ENCODE results near the gene NFATC3.
"Not testable (repeated sequence)": the region's sequence is repeated elsewhere in the genome, so short reads cannot be mapped to it uniquely, and the experiment has no call there.

The NFATC3 gene

DNA sequence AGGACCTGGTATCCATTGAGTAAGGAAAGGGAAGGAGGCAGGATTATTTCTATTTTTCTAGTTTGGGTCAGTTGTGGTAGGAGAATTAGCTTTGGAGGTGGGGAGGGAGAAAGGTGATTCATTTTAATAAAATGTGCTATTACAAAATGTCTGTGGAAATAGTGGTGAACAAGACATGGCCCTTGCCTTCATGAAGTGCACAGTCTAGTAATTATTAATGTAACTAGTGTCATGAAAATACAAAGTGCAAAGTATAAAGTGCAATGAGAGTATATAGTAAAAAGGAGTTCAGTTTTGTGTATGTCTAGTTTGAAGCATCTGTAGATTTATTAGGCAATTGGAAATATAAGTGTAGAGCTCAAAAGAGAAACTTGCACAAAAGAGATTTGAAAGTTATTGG is 11.9 kb downstream of the NFATC3 start:
- POLR2A ChIA-PET (ENCODE audit: low non-redundant PET), result no interaction called here
- CTCF ChIA-PET, result no interaction called here

DNA sequence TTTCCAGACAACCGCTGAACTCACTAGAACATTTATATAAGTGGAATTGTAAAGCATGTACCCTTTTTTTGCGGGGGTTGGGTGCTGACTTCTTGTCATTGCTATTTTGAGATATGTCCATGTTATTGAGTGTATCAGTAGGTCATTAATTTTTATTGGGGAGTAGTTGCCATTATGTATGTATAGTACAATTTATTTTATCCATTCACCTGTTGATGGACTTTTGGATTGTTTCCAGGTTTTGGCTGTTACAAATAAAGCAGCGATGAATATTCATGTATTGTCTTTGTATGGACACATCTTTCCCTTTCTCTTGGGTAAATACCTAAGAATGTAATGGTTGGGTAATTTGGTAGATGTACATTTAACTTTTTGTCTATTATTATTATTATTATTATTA is 12.7 kb downstream of the NFATC3 start:
- POLR2A ChIA-PET (ENCODE audit: low non-redundant PET), result no interaction called here

More for the DNA sequence above, 11.9 kb downstream of the NFATC3 start:
- H3K27ac ChIP-seq, result no peak overlapping the region
- TF ChIP-seq, protein P1, sequence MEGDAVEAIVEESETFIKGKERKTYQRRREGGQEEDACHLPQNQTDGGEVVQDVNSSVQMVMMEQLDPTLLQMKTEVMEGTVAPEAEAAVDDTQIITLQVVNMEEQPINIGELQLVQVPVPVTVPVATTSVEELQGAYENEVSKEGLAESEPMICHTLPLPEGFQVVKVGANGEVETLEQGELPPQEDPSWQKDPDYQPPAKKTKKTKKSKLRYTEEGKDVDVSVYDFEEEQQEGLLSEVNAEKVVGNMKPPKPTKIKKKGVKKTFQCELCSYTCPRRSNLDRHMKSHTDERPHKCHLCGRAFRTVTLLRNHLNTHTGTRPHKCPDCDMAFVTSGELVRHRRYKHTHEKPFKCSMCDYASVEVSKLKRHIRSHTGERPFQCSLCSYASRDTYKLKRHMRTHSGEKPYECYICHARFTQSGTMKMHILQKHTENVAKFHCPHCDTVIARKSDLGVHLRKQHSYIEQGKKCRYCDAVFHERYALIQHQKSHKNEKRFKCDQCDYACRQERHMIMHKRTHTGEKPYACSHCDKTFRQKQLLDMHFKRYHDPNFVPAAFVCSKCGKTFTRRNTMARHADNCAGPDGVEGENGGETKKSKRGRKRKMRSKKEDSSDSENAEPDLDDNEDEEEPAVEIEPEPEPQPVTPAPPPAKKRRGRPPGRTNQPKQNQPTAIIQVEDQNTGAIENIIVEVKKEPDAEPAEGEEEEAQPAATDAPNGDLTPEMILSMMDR (conservative IDR thresholded peaks at IDR 0.05; ENCODE audit: low read depth), result no peak
- no peak for DNase-seq (ENCODE audit: low spot score)

DNA sequence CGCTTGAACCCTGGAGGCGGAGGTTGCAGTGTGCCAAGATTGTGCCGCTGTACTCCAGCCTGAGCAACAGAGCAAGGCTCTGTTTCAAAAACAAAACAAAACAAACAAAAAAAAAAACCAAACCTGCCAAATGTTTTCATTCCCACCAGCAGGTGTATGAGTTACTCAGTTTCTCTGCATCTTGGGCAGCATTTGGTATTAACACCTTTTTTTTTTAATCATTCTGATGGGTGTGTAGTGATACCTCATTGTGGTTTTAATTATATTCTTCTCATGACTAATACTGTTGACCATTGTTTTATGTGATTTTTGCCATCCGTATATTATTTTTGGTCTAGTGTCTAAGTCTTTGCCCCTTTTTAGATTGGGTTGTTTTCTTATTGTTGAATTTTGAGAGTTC is 15.3 kb downstream of the NFATC3 start:
- ChIA-PET POLR2A (ENCODE audit: low non-redundant PET) (no interaction called here), CTCF (no interaction called here)
- H3K27ac ChIP-seq, result no peak overlapping the region
- DNase-seq (ENCODE audit: low spot score), result no peak
- TF ChIP-seq, protein P1 (conservative IDR thresholded peaks at IDR 0.05; ENCODE audit: low read depth), result no peak

More for the DNA sequence above, 12.7 kb downstream of the NFATC3 start:
- CTCF ChIA-PET, result no interaction called here
- no peak for DNase-seq (ENCODE audit: low spot score)
- H3K27ac ChIP-seq, result no peak overlapping the region
- TF ChIP-seq, protein P1 (conservative IDR thresholded peaks at IDR 0.05; ENCODE audit: low read depth), result no peak

DNA sequence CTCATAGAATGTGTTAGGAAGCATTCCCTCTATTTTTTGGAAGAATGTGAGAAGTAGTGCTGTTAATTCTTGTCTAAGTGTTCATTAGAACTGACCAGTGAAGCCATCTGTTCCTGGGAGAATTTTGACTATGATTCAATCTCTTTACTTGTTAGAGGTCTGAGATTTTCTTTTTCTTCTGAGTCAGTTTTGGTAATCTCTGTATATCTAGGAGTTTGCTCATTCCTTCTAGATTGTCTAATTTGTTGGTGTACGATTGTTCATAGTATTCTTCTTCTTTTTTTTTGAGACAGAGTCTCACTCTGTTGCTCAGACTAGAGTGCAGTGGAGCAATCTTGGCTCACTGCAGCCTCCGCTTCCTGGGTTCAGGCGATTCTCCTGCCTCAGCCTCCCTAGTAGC is 20.4 kb downstream of the NFATC3 start:
- ChIA-PET CTCF (no interaction called here), POLR2A (ENCODE audit: low non-redundant PET) (no interaction called here)
- H3K27ac ChIP-seq, result no peak overlapping the region
- DNase-seq (ENCODE audit: low spot score), result no peak
- TF ChIP-seq, protein P1 (conservative IDR thresholded peaks at IDR 0.05; ENCODE audit: low read depth), result no peak

GRCh38 chr16:68107230-68107928 is 22.2 kb downstream of the NFATC3 start:
- CTCF ChIA-PET, result interaction anchor here (0.7 kb wide), 1 partner anchor 15 kb away, joined by 5 read pairs; no protein-coding TSS in a partner anchor
- DNase-seq (ENCODE audit: low spot score); POLR2A ChIA-PET (ENCODE audit: low non-redundant PET); H3K27ac ChIP-seq: not testable (repeated sequence)

DNA sequence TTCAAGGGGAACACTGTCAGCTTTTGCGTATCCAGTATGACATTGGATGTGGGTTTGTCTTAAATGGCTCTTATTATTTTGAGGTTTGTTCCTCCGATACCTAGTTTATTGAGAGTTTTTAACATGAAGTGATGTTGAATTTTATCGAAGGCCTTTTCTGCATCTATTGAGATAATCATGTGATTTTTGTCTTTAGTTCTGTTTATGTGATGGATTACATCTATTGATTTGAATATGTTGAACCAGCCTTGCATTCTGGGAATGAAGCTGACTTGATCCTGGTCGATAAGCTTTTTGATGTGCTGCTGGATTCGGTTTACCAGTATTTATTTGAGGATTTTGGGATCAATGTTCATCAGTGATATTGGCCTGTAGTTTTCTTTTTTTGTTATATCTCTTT is 24.0 kb downstream of the NFATC3 start:
- CTCF ChIA-PET, result interaction anchor here (0.8 kb wide), 1 partner anchor 15 kb away, joined by 3 read pairs; no protein-coding TSS in a partner anchor
- H3K27ac ChIP-seq; POLR2A ChIA-PET (ENCODE audit: low non-redundant PET); DNase-seq (ENCODE audit: low spot score): not testable (repeated sequence)

DNA sequence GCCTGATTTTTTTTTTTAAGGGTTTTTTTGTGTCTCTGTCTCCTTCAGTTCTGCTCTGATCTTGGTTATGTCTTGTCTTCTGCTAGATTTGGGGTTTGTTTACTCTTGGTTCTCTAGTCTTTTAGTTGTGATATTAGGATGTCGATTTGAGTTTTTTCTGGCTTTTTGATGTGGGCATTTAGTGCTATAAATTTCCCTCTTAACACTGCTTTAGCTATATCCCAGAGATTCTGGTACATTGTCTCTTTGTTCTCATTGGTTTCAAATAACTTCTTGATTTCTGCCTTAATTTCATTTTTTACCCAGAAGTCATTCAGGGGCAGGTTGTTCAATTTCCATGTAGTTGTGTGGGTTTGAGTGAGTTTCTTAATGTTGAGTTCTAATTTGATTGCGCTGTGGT is 25.4 kb downstream of the NFATC3 start:
- POLR2A ChIA-PET (ENCODE audit: low non-redundant PET), result not testable (repeated sequence)

DNA sequence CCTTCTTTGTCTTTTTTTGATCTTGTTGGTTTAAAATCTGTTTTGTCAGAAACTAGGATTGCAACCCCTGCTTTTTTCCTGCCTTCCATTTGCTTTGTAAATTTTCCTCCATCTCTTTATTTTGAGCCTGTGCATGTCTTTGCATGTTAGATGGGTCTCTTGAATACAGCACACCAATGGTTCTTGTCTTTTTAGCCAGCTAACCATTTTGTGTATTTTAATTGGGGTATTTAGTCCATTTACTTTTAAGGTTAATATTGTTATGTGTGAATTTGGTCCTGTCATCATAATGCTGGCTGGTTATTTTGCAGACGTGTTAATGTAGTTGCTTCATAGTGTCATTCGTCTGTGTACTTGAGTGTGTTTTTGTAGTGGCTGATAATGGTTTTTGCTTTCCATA is 26.2 kb downstream of the NFATC3 start:
- POLR2A ChIA-PET (ENCODE audit: low non-redundant PET), result no interaction called here

More for the DNA sequence above, 25.4 kb downstream of the NFATC3 start:
- CTCF ChIA-PET; H3K27ac ChIP-seq; DNase-seq (ENCODE audit: low spot score): not testable (repeated sequence)

More for the DNA sequence above, 26.2 kb downstream of the NFATC3 start:
- CTCF ChIA-PET, result interaction anchor here (0.6 kb wide), 1 partner anchor 10 kb away, joined by 3 read pairs; no protein-coding TSS in a partner anchor
- H3K27ac ChIP-seq, result no peak overlapping the region
- no peak for DNase-seq (ENCODE audit: low spot score)
- TF ChIP-seq, protein P1 (conservative IDR thresholded peaks at IDR 0.05; ENCODE audit: low read depth), result no peak

Data from RWPE1 (cell line).